SJSA1 (cell line): ENCODE data around the gene MDFIC. TPM values are rescaled to one million over a fixed set of nuclear protein-coding genes. Genes with fewer than 3 reads are reported as not detected.

Experiments
- DNase-seq, 2 experiments: peaks; one replicate each; pipeline ENCODE4 v3.0.0-alpha.2; 2015 to 2020; ENCODE audit warnings: low spot score in 2 of 2, low read depth in 1 of 2
- H3K27ac ChIP-seq: fragments of 250-450 bp; sonication (Bioruptor Pico); 2 replicates; pipeline ENCODE4 v1.5.1; 2020; ENCODE audit warnings: mild to moderate bottlenecking, moderate library complexity
- H3K27me3 ChIP-seq: fragments of 250-450 bp; sonication (Bioruptor Pico); replicated peaks from 2 replicates; pipeline ENCODE4 v1.5.1; 2020; ENCODE audit warnings: mild to moderate bottlenecking, moderate library complexity
- H3K36me3 ChIP-seq: fragments of 250-450 bp; sonication (Bioruptor Pico); 2 replicates; pipeline ENCODE4 v1.5.1; 2020; ENCODE audit warnings: mild to moderate bottlenecking
- H3K4me1 ChIP-seq: fragments of 250-450 bp; sonication (Bioruptor Pico); replicated peaks from 2 replicates; pipeline ENCODE4 v1.6.1; 2021; ENCODE audit warnings: mild to moderate bottlenecking
- H3K4me3 ChIP-seq: fragments of 250-450 bp; sonication (Bioruptor Pico); 2 replicates; pipeline ENCODE4 v1.5.1; 2020; ENCODE audit warnings: mild to moderate bottlenecking
- H3K9me3 ChIP-seq: fragments of 250-450 bp; sonication (Bioruptor Pico); replicated peaks from 2 replicates; pipeline ENCODE4 v1.5.1; 2020; ENCODE audit warnings: mild to moderate bottlenecking
- total RNA-seq: library from RNA; depleted of rRNA; stranded (reverse); fragments of >200 nt; shearing (Covaris generic); gene quantifications from 2 replicates; pipeline ENCODE4 v1.2.3, GENCODE V29; 2014

Gene MDFIC
- total RNA-seq, 1 experiment from 2014 or later: 65.0 TPM

DNA sequence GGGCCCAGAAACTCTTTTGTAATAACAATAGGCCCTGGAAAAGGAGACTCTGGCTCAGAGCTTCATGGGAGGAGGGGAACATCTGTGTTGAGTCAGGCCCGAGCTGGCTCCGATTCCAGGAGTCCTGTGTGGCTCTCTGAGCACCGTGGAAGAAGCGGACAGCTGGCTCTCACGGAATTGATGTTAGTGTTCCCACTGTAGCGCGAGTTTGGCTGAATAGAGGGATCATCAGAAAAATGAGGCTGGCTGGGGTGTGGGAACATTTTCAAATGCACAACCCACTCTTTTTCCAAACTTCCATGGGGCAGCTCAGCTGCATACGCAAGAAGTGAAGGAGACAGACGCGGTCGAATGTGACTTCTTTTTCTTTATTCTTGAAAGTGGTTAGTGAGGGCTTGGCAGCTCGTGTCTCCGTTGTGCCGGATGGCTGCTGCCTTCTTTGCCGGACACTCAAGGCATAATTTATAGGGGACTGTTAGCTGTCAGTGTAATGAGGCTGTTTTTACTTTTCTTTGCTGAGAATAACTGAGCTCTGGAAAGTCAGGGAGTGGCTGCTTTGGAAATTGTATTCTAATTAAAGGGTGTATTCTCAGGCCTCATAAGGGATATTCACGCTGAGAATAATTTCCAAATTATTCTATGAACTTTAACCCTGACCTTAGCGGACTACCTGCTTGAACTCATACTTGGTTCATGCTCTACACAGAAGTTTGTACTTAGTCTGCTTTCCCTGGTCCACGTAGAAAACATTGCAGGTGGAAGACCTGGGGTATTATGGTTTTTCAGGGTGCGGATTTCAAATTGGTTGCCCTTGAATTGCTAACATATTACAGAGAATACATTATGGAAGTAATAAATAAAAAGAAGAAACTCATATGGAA is 23.1 kb downstream of the MDFIC start:
- no peaks in the 10 kb centered on the region for H3K27me3 ChIP-seq
- peaks cover 17% of the 10 kb centered on the region for H3K36me3 ChIP-seq
- peak overlapping the region; percentile 29 for H3K27ac ChIP-seq
- no peaks in the 10 kb centered on the region for H3K9me3 ChIP-seq
- no peak overlapping the region for H3K4me3 ChIP-seq
- peak; percentile 68 to 73 for DNase-seq
- H3K4me1 ChIP-seq: peaks cover 22% of the 10 kb centered on the region

DNA sequence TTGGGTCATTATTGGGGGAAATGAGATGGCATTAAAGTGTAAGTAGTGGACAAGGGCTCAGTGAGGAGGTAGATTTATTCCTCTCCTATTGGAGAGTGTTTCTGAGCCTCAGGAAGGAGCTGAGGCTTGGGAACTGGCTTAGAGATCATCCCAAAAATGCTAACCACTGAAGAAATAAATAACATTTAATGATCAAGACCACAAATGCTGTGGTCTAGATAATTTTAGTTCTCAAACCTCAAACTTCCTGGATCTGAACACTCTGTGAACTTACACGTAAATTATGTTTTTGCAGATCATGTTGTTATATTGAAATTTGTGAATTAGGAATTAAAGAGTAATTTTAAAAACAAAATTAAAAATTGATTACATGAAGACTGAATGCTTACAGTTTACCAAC is 27.3 kb downstream of the MDFIC start:
- peak in 1 of 2 experiments; percentile 29 for DNase-seq
- Histone ChIP-seq H3K9me3 (no peaks in the 10 kb centered on the region), H3K27ac (no peak overlapping the region), H3K27me3 (no peaks in the 10 kb centered on the region), H3K36me3 (peaks cover 14% of the 10 kb centered on the region), H3K4me3 (no peak overlapping the region), H3K4me1 (peaks cover 14% of the 10 kb centered on the region)

DNA sequence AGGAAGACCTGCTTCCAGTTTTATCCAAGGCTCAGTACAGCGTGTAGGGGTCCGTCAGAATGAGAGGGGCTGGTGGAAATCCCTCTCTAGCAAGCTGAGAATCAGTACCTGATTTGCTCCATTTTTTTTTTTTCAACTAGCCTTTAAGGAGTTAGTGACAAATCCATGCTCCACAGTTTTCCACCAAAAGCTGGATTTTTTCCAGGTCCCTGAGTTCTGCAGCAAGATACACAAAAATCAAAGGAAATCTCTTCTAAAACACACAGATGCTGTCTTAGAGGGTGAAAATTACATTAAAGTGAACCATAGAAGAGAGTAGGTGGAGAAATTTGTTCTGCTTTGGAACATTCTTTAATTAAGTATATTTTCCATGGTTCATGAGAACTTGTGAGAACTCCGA is 30.4 kb downstream of the MDFIC start:
- no peak for DNase-seq
- peaks cover 11% of the 10 kb centered on the region for H3K36me3 ChIP-seq
- no peaks in the 10 kb centered on the region for H3K27me3 ChIP-seq
- no peaks in the 10 kb centered on the region for H3K9me3 ChIP-seq
- peaks cover 6% of the 10 kb centered on the region for H3K4me1 ChIP-seq
- H3K4me3 ChIP-seq: no peak overlapping the region
- H3K27ac ChIP-seq: no peak overlapping the region

DNA sequence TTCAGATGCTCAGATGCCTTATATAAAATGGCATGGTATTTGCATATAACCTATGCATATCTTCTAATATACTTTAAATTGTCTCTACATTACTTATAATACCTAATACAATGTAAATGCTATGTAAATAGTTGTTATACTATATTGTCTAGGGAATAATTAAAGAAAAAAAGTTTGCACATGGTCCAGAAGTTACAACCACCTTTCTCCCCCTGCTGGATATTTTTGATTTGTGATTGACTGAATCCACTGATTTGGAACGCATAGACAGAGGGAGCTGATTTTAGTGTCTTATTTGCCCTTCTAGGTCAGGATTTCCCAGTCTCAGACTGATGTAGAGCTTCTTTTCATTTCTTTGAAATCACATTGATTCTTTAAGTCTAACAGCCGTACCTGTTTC is 31.8 kb downstream of the MDFIC start:
- Histone ChIP-seq H3K36me3 (peaks cover 8% of the 10 kb centered on the region; the same call in 1 of the 2 replicates), H3K4me1 (peaks cover 6% of the 10 kb centered on the region), H3K9me3 (no peaks in the 10 kb centered on the region), H3K4me3 (no peak overlapping the region), H3K27ac (no peak overlapping the region), H3K27me3 (no peaks in the 10 kb centered on the region)
- DNase-seq: no peak

DNA sequence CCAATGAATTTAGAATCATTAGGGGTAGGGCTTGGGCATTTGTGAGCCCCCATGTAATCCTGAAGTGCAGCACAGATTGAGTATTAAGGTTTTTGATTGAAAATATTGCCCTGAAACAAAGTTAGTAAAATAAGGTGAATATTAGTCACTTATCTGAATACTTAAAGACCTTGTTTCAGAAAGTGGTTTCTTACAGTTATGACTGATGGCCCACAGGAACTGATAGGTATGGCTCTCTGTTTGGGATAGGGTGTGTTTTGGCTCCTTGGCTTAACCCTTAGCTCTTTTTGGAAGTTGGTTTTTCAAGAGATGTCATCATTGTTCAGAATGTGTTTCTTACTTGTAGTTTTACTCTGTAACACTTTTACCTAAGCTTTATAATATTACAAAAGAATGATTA is 34.8 kb downstream of the MDFIC start:
- Histone ChIP-seq H3K9me3 (no peaks in the 10 kb centered on the region), H3K4me1 (no peaks in the 10 kb centered on the region), H3K36me3 (peaks cover 11% of the 10 kb centered on the region), H3K4me3 (no peak overlapping the region), H3K27me3 (no peaks in the 10 kb centered on the region), H3K27ac (no peak overlapping the region)
- no peak for DNase-seq

DNA sequence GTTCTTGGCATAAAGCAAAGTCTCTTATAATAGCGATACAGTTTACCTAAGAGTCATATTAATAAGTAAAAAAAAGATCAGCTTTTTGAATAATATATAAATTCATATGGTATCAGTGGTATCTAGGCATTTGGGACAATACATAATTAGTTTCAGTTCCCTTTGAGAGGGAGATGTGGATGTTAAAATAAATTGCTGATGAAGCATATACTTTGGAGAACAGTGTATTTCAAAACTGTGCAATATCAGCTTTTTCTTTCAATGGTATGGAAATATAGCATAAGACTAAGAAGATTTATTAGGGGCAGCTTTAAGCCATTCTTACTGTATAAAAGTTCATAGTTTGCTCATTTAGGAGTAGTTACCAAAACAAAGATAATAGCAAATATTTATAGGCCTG is 35.5 kb downstream of the MDFIC start:
- Histone ChIP-seq H3K9me3 (no peaks in the 10 kb centered on the region), H3K4me1 (no peaks in the 10 kb centered on the region), H3K27me3 (no peaks in the 10 kb centered on the region), H3K27ac (no peak overlapping the region), H3K36me3 (peaks cover 11% of the 10 kb centered on the region), H3K4me3 (no peak overlapping the region)
- no peak for DNase-seq

DNA sequence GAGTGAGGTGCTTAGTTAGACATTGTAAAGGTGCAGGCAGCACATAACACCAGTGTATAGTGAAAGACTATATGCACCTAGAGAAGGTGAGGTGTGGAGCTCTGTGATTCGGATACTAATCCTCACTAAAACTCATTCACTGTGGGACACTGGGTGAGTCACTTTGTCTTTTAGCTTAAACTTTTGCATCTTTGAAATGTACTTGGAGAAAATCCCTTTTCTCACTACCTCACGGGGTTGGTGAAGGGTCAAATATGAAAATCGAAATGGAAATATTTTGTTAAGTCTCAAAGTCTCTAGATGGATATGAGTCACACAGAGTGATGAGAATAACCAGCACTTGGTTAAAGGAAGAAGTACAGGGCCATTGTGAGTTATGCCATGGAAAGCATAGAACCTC is 38.0 kb downstream of the MDFIC start:
- Histone ChIP-seq H3K27me3 (no peaks in the 10 kb centered on the region), H3K9me3 (no peaks in the 10 kb centered on the region), H3K4me3 (no peak overlapping the region), H3K36me3 (peaks cover 11% of the 10 kb centered on the region), H3K4me1 (no peaks in the 10 kb centered on the region), H3K27ac (no peak overlapping the region)
- no peak for DNase-seq

DNA sequence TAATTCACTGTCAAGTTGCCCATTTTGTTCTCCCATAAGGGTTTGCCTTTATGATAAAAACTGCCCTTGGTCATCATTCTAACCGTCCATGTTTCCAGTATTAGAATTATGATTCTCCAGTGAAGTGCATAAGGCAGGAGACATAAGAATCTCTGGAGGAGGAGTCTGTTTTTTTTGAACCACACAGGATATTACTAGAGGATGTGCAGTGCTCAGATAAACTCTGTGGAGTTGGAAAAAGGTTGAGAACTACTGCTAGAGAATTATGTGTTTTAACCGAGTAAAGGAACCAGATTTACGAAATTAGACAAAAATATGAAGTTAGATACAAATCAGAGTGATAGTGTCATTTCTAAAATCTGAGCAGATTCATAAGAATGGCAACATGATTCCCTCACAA is 40.5 kb downstream of the MDFIC start:
- H3K9me3 ChIP-seq: no peaks in the 10 kb centered on the region
- no peaks in the 10 kb centered on the region for H3K4me1 ChIP-seq
- H3K27ac ChIP-seq: no peak overlapping the region
- no peaks in the 10 kb centered on the region for H3K27me3 ChIP-seq
- no peak for DNase-seq
- no peak overlapping the region for H3K4me3 ChIP-seq
- peaks cover 9% of the 10 kb centered on the region; the same call in 1 of the 2 replicates for H3K36me3 ChIP-seq

DNA sequence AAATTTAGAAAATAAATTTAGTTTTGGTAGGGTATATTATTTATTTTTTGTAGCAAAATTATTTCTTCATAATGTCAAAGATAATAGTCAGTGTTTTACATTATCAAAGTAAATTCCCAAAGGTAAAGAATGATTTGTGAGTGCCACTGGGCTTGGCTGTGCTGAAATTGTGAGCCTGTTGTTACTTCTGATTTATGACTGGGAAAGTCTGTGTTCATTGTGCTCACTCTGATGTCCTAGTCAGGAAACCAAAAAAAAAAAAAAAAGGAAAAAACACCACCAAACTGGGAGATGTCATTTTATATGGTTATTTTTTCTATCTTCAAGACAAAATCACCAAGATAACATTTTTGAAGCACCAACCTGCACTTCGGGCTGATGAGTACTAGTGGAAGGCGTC is 44.3 kb downstream of the MDFIC start:
- DNase-seq: no peak
- no peaks in the 10 kb centered on the region for H3K4me1 ChIP-seq
- H3K9me3 ChIP-seq: no peaks in the 10 kb centered on the region

DNA sequence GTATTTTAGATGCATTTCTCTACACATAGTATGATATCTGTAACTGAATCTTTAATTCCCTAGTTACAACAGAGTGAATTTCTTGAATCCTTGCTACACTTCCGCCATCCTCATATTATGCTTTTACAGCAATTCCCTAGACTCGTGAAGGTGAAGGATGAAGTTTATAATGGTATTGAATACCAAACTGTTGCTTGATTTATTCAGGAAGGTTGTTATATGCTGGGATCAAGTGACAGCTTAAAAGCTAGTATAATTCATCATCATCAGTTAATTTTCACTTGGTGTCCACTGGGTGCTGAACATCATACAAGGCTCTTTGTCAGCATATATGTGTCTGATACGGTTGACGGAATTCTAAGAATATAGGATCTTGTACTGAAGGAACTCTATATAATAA is 47.2 kb downstream of the MDFIC start:
- no peak for DNase-seq

More for the DNA sequence above, 44.3 kb downstream of the MDFIC start:
- Histone ChIP-seq H3K36me3 (peaks cover 5% of the 10 kb centered on the region; the same call in 1 of the 2 replicates), H3K4me3 (no peak overlapping the region), H3K27ac (no peak overlapping the region), H3K27me3 (no peaks in the 10 kb centered on the region)

DNA sequence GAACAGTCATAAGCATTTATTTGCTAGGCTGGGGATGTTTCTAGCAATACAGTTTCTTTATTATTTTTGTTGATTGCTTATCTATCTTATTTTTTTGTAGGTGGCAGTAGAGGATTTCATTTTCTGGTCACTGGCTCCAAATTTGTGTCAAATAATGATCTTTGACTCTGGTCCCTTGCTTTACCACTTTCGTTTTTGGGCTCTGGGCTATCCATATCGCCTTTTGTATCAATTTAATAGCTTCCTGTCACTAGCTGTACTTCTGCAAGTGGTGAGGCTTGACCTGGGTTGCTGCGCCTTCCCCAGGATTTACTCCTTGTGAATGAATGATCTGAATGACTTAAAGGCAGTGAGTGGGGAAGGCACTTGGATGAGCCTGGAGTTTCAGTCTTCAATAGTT is 48.4 kb downstream of the MDFIC start:
- Histone ChIP-seq H3K4me3 (no peak overlapping the region), H3K36me3 (peaks cover 2% of the 10 kb centered on the region; the same call in 1 of the 2 replicates), H3K27me3 (no peaks in the 10 kb centered on the region), H3K27ac (no peak overlapping the region), H3K9me3 (no peaks in the 10 kb centered on the region), H3K4me1 (peaks cover 9% of the 10 kb centered on the region)
- no peak for DNase-seq

More for the DNA sequence above, 47.2 kb downstream of the MDFIC start:
- Histone ChIP-seq H3K9me3 (no peaks in the 10 kb centered on the region), H3K4me3 (no peak overlapping the region), H3K27me3 (no peaks in the 10 kb centered on the region), H3K36me3 (peaks cover 5% of the 10 kb centered on the region; the same call in 1 of the 2 replicates), H3K27ac (no peak overlapping the region), H3K4me1 (peaks cover 9% of the 10 kb centered on the region)

DNA sequence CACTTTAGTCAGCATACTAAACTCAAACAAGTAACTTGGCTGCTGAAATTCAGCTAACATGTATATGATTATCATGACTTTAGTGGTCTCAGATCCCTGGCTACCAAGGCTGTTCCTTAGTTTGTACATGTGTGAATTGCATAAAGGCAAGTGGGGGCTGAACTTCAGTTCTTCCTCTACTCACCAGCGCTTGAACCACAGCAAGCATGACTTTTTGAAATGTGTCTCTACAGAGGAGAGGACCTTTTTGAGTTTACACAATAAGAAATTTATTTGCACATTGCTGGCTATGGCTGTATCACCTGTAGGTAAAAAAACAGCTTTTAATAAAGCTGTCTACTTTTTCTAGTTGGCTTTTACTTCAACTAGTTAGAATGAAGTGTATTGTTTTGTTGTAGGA is 48.8 kb downstream of the MDFIC start:
- peaks cover 9% of the 10 kb centered on the region for H3K4me1 ChIP-seq
- H3K27ac ChIP-seq: no peak overlapping the region
- H3K36me3 ChIP-seq: no peaks in the 10 kb centered on the region; the same call in 1 of the 2 replicates
- H3K9me3 ChIP-seq: no peaks in the 10 kb centered on the region
- no peak for DNase-seq
- no peaks in the 10 kb centered on the region for H3K27me3 ChIP-seq
- H3K4me3 ChIP-seq: no peak overlapping the region

DNA sequence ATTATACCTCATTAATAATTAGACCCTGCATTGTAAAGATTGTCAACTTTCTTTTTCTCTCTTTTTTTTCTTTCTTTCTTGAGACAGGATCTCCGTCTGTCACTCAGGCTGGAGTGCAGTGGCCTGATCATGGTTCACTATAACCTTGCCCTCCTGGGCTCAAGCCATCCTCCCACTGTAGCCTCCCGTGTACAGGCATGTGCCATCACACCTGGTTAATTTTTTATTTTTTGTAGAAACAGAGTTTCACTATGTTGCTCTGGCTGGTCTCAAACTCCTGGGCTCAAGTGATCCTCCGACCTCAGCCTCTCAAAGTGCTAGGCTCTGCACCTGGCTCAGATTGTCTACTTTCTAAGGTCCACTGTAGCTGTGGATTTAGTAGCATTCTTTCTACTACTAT is 50.7 kb downstream of the MDFIC start:
- Histone ChIP-seq H3K4me3 (no peak overlapping the region), H3K4me1 (peaks cover 24% of the 10 kb centered on the region)
- no peak for DNase-seq

DNA sequence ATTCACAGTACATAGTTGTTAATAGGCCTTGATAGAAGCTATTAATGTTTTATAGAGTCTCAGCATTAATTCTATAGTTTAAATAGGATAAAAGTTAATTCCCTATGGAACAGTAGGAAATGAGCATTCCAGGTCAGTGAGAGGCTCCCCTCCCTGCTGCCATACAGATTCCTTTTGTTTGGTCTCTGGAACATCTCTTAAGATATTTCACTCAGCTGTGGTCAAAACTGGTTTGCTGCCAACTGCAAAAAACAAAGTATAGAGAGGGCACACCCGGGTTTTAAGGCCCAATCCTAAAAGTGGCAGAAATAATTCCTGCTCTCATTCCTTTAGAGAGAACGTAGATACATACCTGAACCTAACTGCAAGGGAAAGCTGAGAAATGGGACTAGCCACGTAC is 51.3 kb downstream of the MDFIC start:
- Histone ChIP-seq H3K27me3 (no peaks in the 10 kb centered on the region), H3K4me1 (peaks cover 24% of the 10 kb centered on the region), H3K4me3 (no peak overlapping the region), H3K9me3 (no peaks in the 10 kb centered on the region), H3K36me3 (peaks cover 3% of the 10 kb centered on the region; the same call in 1 of the 2 replicates), H3K27ac (no peak overlapping the region; the same call in 1 of the 2 replicates)
- DNase-seq: peak; percentile 50 to 54

More for the DNA sequence above, 50.7 kb downstream of the MDFIC start:
- Histone ChIP-seq H3K36me3 (peaks cover 3% of the 10 kb centered on the region; the same call in 1 of the 2 replicates), H3K27ac (no peak overlapping the region), H3K9me3 (no peaks in the 10 kb centered on the region), H3K27me3 (no peaks in the 10 kb centered on the region)
